HG03025 (cell line): ENCODE data around the gene BSX.

Experiments used
- ATAC-seq: cut with Tn5 transposase; IDR thresholded peaks from one replicate; pipeline ENCODE4 v1.9.1; 2021; ENCODE audit warnings: mild to moderate bottlenecking, moderate library complexity; ENCODE audit not compliant: unreplicated experiment, low FRiP score

The BSX gene

GRCh38 chr11:122981388-122982264 is at the start of gene BSX:
BSX (minus strand) TSS chr11:122981834; CDS start chr11:122981671, 163 bp downstream.
- no peak for ATAC-seq

GRCh38 chr11:123030517-123030916 is 48.9 kb upstream of the BSX start:
- ATAC-seq = no peak

DNA sequence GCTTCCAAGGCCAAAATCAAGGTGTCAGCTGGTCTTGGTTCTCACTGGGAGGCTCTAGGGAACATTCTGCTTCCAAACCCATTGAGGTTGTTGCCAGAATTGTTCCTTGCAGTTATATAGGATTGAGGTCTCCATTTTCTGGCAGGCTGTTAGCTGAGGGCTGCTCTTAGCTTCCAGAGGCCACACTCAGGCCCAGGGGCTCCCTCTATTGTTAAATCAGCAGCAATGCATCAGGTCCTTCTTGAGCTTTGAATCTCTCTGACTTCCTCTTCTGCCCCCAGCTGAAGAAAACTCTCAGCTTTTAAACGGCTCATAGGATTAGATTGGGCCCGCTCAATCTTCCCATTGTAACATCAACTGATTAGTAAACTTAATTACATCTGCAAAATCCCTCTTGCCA is 39.3 kb upstream of the BSX start:
- peak; percentile 74 for ATAC-seq

- ATAC-seq = no peak
These were observed 37.1 kb upstream of the BSX start for GRCh38 chr11:123018702-123019101.

- ATAC-seq = no peak
These were observed 29.9 kb upstream of the BSX start for GRCh38 chr11:123011510-123011909.

DNA sequence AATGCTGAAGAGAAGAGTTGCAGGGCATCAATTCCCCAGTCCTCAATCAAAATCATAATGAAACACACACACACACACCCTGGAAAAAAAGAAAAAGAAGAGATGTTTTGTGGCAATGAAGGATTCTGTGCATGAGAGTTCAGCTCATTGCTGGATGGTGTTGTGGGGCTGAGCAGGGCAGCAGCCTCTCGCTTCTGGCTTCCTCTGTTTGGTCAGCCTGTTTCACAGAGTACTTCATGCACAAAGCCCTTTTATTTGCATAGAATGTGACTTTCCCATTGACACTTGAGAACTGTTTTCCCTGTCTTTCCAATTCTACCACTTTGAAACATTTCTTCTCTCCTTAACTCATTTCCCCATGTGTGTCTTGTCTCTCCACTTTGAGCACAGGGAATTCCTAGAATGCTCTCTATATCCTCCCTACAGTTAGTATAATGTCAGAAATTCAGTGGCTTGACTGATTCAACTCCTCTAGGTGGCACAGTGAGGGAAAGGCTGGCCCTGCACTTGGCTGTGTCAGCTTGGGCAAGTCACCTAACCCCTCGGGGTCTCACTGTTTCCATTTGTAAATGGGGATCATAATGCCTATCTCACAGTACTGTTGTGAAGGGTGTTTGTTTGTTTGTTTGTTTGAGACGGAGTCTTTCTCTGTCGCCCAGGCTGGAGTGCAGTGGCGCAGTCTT is 25.4 kb upstream of the BSX start:
- no peak for ATAC-seq

DNA sequence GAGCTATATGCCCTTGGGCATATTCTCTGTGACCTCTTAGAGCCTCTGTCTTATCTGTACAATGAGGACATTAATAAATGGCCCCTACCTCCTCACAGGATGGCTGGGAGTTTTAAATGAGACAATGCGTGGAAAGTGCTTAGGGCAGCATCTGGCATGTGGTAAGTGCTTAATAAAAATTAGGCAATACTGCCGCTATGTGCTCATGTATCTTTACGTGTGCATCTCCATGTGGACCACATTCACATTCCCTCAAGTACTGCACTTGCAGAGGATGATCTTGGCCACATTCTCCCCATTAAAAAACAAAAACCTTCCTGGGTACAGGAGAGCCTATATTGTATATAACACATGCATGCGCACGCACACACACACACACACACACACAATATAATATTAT is 19.1 kb upstream of the BSX start:
- no peak for ATAC-seq

DNA sequence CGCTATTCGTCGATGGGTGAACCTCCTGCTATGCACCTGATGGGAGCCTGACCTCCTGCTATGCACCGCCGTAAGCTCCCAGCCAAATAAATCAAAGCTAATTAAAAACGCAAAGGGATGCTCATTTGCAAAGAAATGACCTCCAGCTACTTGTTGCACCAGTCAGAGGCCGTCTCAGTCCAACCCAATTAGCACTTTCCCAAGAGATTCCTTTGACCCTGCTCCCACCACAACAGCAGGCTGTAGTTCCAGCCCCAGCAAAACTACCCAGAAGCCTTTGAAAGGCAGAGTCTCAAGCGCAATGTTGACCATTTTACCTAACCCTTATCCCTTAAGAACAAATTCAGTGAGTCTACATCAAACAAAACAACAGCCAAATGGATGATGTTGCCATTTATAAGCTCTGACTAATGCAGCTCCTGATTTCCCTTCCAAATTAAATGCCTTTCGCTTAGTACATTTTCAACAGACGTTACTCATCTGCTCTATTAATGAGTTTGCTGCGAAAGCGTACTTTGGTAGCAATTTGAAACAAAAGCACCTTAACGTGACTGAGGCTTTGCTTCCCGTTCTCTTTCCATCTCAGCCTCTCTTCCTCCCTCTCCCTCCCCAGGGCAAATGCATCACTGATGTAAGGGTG is 17.2 kb upstream of the BSX start:
- ATAC-seq = no peak

GRCh38 chr11:122995526-122995925 is 13.9 kb upstream of the BSX start:
- no peak for ATAC-seq

GRCh38 chr11:122984186-122985011 is 2.8 kb upstream of the BSX start:
- no peak for ATAC-seq

DNA sequence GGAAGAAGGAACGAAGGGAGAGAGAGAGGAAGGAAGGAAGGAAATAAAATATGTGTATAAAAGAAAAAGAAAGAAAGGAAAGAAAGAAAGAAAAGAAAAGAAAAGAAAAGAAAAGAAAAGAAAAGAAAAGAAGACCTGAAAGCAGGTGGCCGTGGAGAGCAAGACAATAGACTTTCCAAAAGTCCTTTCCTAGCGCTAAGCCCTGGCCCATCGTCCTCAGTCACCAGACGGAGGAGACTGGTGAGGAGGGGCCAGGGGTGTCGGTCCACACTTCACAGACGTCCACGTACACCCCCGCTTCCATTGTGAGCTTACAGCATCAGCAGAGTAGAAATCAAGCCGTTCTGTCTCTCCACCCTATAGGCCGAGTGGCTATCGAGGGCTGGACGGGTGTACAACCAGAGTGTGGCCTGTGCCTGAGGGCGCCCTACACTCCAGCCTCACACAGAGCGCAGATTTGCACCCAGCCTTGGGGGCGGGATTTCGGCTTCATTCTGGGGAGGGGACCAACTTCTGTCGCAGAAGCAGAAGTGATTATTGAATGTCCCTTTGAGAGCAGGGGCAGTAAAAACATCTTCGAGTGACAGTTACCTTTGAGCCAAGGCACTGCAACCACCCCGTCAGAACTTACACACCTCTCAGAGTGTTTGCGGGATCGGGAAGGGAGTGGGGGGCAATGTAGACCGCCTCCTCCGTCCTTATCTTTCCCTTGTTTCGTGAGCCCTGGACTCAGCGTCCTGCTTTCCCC is 2.0 kb upstream of the BSX start:
- no peak for ATAC-seq

DNA sequence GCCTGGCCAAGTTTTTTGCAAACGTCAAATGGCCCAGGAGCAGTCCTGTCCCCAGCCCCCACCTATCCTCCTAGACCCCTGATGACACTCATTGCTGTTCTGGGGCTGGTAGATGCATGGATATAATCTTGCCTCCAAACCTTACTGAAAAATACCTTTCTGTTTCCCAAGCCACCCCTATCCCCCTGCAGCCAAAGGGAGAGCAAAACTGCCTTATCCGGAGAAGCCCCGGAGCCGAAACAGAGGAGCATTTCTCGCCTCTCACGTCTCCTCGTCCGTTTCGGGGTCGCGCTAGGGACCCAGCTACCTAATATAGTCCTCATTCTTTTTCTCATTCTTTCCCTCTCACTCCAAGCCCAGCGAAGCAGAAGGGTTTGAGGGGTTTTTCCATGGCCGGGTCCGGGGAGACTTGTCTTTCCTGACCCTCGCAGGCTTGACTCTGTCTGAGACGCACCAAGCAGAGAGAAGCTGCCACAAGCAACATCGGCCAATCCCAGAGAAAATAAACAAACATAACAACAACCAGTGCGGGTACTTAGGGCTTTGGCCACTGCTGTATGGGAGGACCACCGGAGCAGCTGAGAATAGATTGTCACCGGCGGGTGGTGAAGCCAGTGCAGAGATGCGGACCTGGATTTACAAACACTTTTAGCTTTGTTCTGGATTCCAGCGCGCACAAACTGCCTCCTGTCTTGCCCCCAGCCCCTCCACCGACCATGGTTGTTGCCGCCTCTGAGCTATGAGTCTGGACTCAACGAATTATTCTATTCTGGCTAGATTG is 1.6 kb downstream of the BSX start:
- ATAC-seq = no peak

DNA sequence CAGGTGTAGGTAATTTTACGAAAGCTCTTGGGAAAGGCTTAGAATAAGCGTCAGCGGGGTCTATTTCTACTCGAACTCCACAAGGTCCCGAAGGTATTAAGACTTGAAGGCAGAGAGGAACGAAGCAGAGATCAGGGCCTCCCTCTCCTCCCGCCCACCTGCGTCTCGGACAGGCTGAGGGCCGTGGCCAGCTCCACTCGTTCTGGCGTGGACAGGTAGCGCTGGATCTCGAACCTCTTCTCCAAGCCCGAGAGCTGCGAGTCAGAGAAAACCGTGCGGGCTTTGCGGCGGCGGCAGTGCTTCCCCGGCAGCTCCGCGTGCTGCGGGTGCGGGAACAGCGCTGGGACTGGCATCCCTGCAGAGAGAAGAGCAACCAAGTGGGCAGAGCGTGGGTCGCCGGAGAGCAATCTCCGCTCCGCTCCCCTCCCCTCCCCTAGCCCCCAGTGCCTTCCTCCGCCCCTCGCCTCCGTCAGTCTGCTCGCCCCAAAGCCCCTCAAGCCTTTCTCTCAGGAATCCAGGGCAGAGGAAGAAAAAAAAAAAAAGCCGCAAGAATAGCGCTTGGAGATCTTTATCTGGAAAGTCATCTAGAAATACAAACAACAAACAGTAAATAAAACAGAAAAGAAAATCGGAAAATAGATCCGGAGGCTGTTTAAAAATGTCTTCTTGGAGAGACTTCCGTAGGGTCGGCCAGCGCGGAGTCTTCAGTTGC is 2.4 kb downstream of the BSX start:
- ATAC-seq = no peak

- no peak for ATAC-seq
These were observed 3.4 kb downstream of the BSX start for GRCh38 chr11:122978299-122978620.

GRCh38 chr11:122977470-122978298 is 4.0 kb downstream of the BSX start:
- ATAC-seq = no peak

- ATAC-seq = no peak
These were observed 4.7 kb downstream of the BSX start for GRCh38 chr11:122976734-122977469.

DNA sequence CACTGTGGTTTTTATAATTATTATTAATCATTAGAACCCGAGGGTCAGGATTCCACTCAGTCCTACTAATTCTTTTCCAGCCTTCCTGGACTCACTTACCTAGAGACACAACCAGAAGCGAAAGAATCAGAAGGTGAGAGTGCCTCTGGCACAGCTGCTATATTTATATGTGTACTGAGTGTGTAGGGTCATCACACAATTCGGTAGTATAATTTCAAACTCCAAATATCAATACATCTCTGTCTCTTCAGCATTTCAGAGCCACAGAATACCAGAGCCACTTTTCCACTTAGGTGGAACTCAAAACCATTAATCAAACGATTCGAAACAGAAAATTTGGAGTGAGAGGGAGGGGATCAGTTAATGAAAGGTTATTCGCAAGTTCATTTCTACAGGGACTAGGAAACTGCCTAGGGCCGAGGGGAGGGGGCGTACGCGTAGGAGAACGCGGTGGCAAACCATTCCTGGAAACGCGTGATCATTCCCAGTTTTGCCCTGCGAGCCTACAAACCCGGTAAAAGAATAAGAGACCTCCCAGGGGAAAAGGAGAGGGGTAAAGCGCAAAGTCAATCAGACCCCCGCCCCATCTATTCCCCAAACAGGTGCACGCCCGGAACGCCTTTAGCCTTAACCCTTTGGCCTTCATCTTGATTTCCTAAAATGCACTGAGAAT is 5.4 kb downstream of the BSX start:
- ATAC-seq = no peak
